Cardiac muscle cell (in vitro differentiated cells and primary cell): Measurements from ENCODE around the gene ARMC9. TPM values are rescaled to one million over a fixed set of nuclear protein-coding genes. Genes with fewer than 3 reads are reported as not detected.
A peak's percentile ranks its signal among the peaks of the same experiment; 100 is the strongest.
"Not testable (repeated sequence)": the region's sequence is repeated elsewhere in the genome, so short reads cannot be mapped to it uniquely, and the experiment has no call there.

Source experiments
- DNase-seq, 2 donors: peaks; one replicate each; pipeline versions ENCODE4 v3.0.0 to v3.0.0-alpha.2; 2010 to 2017; ENCODE audit warnings: low read depth in 1 of 2, low spot score in 1 of 2
- H3K27ac ChIP-seq: fragments of 200-600 bp; sonication (generic); 2 replicates; pipeline ENCODE4 v1.5.1; 2016
- H3K27me3 ChIP-seq: fragments of 200-600 bp; sonication (generic); 2 replicates; pipeline ENCODE4 v1.6.0; 2016; ENCODE audit warnings: control low read depth
- H3K36me3 ChIP-seq: fragments of 200-600 bp; sonication (generic); 2 replicates; pipeline ENCODE4 v1.5.1; 2016; ENCODE audit warnings: control low read depth
- H3K4me1 ChIP-seq: fragments of 200-600 bp; sonication (generic); 2 replicates; pipeline ENCODE4 v1.8.1; 2017; ENCODE audit warnings: low read depth, mild to moderate bottlenecking, mixed run types
- H3K4me3 ChIP-seq: fragments of 200-600 bp; sonication (generic); 2 replicates; pipeline ENCODE4 v1.5.1; 2016; ENCODE audit warnings: mild to moderate bottlenecking
- H3K9me3 ChIP-seq: fragments of 200-600 bp; sonication (generic); 2 replicates; pipeline ENCODE4 v1.5.1; 2017; ENCODE audit warnings: low read depth, mild to moderate bottlenecking, control low read depth
- CTCF ChIP-seq: IDR thresholded peaks from 2 replicates; pipeline ENCODE4 v1.5.1; 2012; ENCODE audit warnings: low read depth, mild to moderate bottlenecking, low read length
- polyA plus RNA-seq: library from polyadenylated mRNA; unstranded; fragments of >200 nt; fragmentation: Nextera tagmentation; extraction: Ambion mirVana; gene quantifications from 2 replicates; pipeline ENCODE4 v1.2.1, GENCODE V29; 2016
- total RNA-seq: library from RNA; depleted of rRNA; stranded (reverse); fragments of >200 nt; gene quantifications from 2 replicates; pipeline ENCODE4 v1.2.3, GENCODE V29; 2016

Gene ARMC9
- total and polyA plus RNA-seq, 2 experiments from 2014 or later, result 27.4 to 30.0 TPM

GRCh38 chr2:231405601-231406367, 207.4 kb downstream of the ARMC9 start:
- not testable (repeated sequence) for H3K27me3 ChIP-seq, H3K9me3 ChIP-seq, H3K27ac ChIP-seq, H3K36me3 ChIP-seq, H3K4me3 ChIP-seq, DNase-seq
- H3K4me1 ChIP-seq, result peaks cover 20% of the 10 kb centered on the region
- TF ChIP-seq CTCF, result peak; percentile 42

- H3K27me3 ChIP-seq, DNase-seq, H3K27ac ChIP-seq, H3K36me3 ChIP-seq, H3K4me3 ChIP-seq, H3K9me3 ChIP-seq: not testable (repeated sequence)
- H3K4me1 ChIP-seq, result peaks cover 14% of the 10 kb centered on the region
These were observed 209.3 kb downstream of the ARMC9 start for GRCh38 chr2:231407686-231408085.

GRCh38 chr2:231408304-231408703, 209.9 kb downstream of the ARMC9 start:
- not testable (repeated sequence) for H3K4me3 ChIP-seq, H3K36me3 ChIP-seq, H3K27ac ChIP-seq, H3K9me3 ChIP-seq, DNase-seq, H3K27me3 ChIP-seq
- peaks cover 18% of the 10 kb centered on the region for H3K4me1 ChIP-seq

GRCh38 chr2:231409776-231410175, 211.3 kb downstream of the ARMC9 start:
- Histone ChIP-seq H3K9me3 (no peaks in the 10 kb centered on the region), H3K27me3 (no peaks in the 10 kb centered on the region), H3K27ac (no peak overlapping the region), H3K4me3 (no peak overlapping the region), H3K4me1 (peaks cover 19% of the 10 kb centered on the region), H3K36me3 (no peaks in the 10 kb centered on the region)
- no peak for DNase-seq
- TF ChIP-seq CTCF, result no peak

- Histone ChIP-seq H3K36me3 (no peaks in the 10 kb centered on the region), H3K9me3 (no peaks in the 10 kb centered on the region), H3K4me1 (peaks cover 23% of the 10 kb centered on the region), H3K4me3 (no peak overlapping the region), H3K27ac (no peak overlapping the region), H3K27me3 (no peaks in the 10 kb centered on the region)
- DNase-seq, result no peak
- peak; percentile 35 for TF ChIP-seq CTCF
These were observed 212.0 kb downstream of the ARMC9 start for GRCh38 chr2:231410293-231411004.

GRCh38 chr2:231411237-231411636, 212.8 kb downstream of the ARMC9 start:
- Histone ChIP-seq H3K9me3 (no peaks in the 10 kb centered on the region), H3K4me1 (peaks cover 23% of the 10 kb centered on the region), H3K27me3 (no peaks in the 10 kb centered on the region), H3K27ac (no peak overlapping the region), H3K4me3 (no peak overlapping the region), H3K36me3 (no peaks in the 10 kb centered on the region)
- no peak for TF ChIP-seq CTCF
- DNase-seq, result no peak
